GM21367 (cell line): ENCODE measurements around the gene NR4A3.

ENCODE experiments used
- ATAC-seq: cut with Tn5 transposase; IDR thresholded peaks from one replicate; pipeline ENCODE4 v1.9.1; 2021; ENCODE audit not compliant: unreplicated experiment

The NR4A3 gene

DNA sequence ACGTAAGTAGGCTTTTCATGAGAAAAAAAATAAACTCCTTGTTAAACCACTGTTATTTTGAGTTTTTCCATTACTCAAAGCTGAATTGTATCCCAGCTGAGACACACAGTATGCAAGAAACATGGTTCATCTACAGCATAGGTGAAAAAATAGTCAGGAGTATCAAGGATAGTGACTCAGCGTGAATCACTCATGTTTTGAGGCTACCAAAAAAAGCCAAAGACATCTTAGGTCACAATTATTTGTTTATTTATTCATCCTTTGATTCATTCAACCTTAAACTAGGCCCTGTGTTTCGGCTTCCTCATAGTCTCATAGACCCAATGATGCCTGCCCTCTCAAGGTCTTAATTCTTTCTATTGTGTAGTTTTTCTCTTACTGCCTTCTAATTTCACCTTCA is 51.8 kb downstream of the NR4A3 start:
- ATAC-seq = no peak

DNA sequence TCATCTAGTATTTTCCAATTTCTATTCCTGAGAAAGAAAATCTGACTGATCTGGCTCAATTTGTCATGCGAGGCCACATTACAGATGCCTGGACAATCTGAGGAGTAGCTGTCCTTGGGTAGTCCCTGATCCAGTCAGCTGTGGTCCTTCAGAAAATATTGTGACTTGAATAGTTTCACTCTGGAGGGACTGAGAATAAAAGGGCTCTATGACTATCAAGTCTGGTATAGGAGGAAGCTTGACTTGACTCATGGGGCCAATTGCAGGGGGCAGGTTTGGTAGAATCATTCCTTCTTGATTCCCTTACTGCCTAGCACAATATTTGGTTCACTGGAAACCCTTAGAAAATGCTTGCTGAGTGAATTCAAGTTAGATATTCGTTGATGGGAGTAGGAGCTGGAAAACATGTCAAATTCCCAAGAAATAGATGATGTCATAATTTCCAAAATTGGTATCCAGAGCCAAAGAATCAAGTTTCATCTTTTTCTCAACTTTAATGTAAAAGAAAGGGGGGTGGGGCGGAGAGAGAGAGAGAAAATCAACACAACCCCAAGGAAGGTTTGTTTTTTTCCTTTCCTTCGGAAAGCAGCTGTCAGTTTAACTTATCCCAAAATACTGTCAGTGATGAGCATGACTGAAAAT is 52.4 kb downstream of the NR4A3 start:
- no peak for ATAC-seq

DNA sequence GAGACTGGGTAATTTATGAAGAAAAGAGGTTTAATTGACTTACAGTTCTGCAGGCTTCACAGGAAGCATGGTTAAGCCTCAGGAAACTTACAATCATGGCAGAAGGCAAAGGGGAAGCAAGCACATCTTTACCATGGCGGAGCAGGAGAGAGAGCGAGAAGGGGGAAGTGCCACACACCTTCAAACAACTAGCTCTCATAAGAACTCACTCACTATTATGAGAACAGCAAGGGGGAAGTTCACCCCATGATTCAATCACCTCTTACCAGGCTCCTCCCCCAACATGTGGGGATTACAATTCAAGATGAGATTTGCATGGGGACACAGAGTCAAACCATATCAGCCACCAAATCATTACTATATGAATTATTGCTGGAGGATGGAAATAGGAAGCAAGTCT is 54.5 kb downstream of the NR4A3 start:
- no peak for ATAC-seq

DNA sequence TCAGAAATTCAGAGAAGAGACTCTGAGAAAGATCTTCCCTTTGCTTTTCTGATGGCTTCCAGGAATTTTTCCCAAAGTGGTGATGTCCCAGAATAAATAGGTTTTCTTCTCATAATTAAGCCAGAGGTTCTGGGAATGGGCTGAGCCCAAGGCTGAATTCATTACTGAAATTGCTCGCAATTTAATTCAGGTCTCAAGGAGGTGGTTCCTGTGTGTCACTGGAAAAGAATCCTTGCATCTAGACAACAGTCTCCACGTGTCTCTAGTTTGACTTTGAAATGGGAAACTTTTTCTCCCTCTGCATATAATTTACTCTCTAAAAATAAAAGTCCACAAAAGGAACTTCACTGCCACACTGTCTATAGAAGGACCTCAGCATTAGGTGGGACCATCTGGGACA is 57.0 kb downstream of the NR4A3 start:
- ATAC-seq = no peak

DNA sequence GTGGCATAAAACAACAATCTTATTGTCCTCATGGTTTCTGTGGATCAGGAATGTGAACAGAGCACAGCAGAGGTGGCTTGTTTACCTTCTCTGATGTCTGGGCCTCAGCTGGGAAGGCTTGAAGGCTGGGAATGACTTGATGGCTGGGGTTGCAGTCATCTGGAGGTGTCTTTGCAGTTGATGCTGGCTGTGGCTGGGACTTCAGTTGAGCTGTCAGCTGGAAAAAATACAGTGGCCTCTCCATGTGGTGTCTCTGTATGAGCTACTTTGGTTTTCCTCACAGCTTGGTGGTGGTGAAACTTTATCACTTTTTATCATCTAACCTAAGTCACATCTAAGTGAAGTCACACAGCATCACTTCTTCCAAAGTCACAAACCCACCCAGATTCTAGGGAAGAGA is 60.1 kb downstream of the NR4A3 start:
- no peak for ATAC-seq

DNA sequence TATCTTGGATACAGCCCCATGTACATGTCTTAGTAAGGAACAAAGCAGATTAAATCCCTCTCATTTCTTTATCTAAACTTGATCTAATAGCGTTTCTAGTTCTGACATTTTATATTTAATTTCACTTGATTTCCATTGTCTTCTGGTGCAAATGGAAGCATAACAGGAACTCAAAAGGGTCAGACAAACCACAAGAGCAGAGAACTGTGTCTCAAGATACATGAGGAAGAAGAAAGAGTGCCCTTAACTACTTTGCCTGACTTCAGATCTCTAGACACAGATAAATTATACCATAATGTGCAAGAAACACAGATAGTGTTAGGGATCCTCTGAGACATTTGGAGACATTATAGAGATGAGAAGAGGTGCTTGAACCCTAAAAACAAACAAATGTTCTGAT is 64.1 kb downstream of the NR4A3 start:
- ATAC-seq = no peak

GRCh38 chr9:99889120-99889519 is 67.4 kb downstream of the NR4A3 start:
- ATAC-seq = no peak

- ATAC-seq = no peak
Measured at GRCh38 chr9:99894826-99895225, 73.1 kb downstream of the NR4A3 start.

GRCh38 chr9:99895510-99895909 is 73.8 kb downstream of the NR4A3 start:
- no peak for ATAC-seq

DNA sequence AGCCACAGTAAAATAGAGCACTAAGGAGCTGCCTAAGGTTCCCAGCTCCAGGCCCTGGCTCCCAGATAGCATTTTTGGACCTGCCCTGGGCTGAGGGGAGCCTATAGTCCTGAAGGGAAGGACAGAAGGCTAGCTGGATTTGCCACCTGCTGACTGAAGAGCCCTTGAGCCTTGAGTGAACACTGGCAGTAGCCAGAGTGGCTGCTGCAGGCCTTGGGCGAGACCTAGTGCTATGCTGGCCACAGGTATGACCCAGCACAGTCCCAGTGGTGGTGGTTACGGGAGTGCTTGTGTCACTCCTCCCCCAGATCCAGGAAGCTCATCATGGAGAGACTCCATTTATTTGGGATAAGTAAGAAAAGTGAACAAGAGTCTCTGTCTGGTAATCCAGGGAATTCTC is 74.4 kb downstream of the NR4A3 start:
- no peak for ATAC-seq

DNA sequence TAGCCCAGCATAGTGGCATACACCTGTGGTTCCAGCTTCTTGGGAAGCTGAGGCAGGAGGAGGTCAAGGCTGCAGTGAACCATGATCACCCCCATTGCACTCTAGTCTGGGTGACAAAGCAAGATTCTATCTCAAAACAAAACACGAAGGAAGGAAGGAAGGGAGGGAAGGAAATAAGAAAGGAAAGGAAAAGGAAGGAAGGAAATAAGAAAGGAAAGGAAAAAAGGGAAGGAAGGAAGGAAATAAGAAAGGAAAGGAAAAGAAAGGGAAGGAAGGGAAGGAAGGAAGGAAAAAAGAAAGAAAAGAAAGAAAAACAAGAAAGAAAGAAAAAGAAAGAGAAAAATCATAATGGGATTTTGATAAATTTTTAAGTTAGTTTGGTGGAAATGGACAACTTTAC is 81.7 kb downstream of the NR4A3 start:
- no peak for ATAC-seq

DNA sequence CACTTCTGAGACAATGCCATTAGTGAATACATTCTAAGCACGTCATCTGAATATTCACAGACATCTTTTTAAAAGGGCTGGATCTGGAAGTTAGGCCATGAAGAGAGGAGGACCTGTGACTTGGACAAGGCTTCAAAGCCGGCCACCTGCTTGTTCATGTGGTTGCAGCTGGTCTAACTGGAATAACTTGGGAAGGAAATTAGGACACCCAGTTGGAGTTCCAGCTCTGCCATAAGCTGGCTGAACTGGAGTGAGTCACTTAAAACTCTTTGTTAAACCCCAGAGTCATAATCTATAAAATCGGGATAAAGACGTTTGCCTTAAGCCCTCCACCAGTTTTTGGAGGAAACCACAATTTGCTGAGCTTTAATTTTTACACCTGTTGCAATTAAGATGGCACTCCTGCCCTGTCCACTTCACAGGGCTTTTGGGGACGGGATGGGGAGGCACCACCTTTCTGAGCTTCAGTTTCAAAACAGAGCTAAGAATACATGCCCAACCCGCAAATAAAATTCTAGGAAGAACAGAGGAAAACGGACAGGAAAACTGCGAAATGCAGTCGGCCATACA is 84.2 kb downstream of the NR4A3 start:
- no peak for ATAC-seq

GRCh38 chr9:99906403-99907207 is 84.9 kb downstream of the NR4A3 start, which contains the start of gene STX17:
STX17 (plus strand) TSS chr9:99906654; CDS start chr9:99915240, 8,586 bp downstream.
- ATAC-seq = peak; percentile 79

DNA sequence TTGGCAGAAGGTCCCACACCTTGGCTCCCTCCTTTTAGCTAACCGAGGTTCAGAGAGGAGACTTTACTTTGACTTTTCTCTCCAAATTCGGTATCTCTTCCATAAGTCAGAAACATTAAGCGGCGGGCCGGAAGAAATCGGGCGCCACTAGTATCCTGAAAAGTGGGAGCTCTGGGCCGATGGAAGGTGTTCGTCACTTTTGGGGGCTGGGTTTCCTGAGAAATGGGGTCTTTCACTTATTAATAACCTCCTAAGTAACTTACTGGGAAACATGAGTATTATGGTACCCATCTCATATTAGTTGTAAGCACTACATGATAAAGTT is 85.5 kb downstream of the NR4A3 start:
- no peak for ATAC-seq

GRCh38 chr9:99911600-99911999 is 89.9 kb downstream of the NR4A3 start:
- no peak for ATAC-seq
